ENCODE data around the gene PARP8.

PARP8 gene

GRCh38 chr5:50855001-50855400 lies 188.6 kb downstream of the PARP8 start:
- H3K4me3 ChIP-seq (ENCODE audit: low read length), result no peak overlapping the region
- DNase-seq (ENCODE audit: low read depth), result no peak
- TF ChIP-seq CTCF (conservative IDR thresholded peaks at IDR 0.05; ENCODE audit: low read depth, low read length), result no peak

GRCh38 chr5:50856401-50857119 lies 190.1 kb downstream of the PARP8 start:
- TF ChIP-seq CTCF (conservative IDR thresholded peaks at IDR 0.05; ENCODE audit: low read depth, low read length), result no peak
- H3K4me3 ChIP-seq (ENCODE audit: low read length), result no peak overlapping the region
- DNase-seq (ENCODE audit: low read depth), result no peak

- TF ChIP-seq CTCF (conservative IDR thresholded peaks at IDR 0.05; ENCODE audit: low read depth, low read length), result no peak
- H3K4me3 ChIP-seq (ENCODE audit: low read length), result no peak overlapping the region
- no peak for DNase-seq (ENCODE audit: low read depth)
These were observed 197.2 kb downstream of the PARP8 start for GRCh38 chr5:50863534-50864170.

- DNase-seq (ENCODE audit: low read depth), result no peak
- no peak for TF ChIP-seq CTCF (conservative IDR thresholded peaks at IDR 0.05; ENCODE audit: low read depth, low read length)
- no peak overlapping the region for H3K4me3 ChIP-seq (ENCODE audit: low read length)
These were observed 198.0 kb downstream of the PARP8 start for GRCh38 chr5:50864466-50864865.

GRCh38 chr5:50866415-50866814 lies 200.0 kb downstream of the PARP8 start:
- no peak for TF ChIP-seq CTCF (conservative IDR thresholded peaks at IDR 0.05; ENCODE audit: low read depth, low read length)
- no peak overlapping the region for H3K4me3 ChIP-seq (ENCODE audit: low read length)
- DNase-seq (ENCODE audit: low read depth), result no peak

- no peak overlapping the region for H3K4me3 ChIP-seq (ENCODE audit: low read length)
- TF ChIP-seq CTCF (conservative IDR thresholded peaks at IDR 0.05; ENCODE audit: low read depth, low read length), result no peak
- DNase-seq (ENCODE audit: low read depth), result no peak
These were observed 200.7 kb downstream of the PARP8 start for GRCh38 chr5:50867140-50867539.

Data from retinal pigment epithelial cell (primary cell).